ENCODE results near the gene HKDC1.
"Not testable (repeated sequence)": the region's sequence is repeated elsewhere in the genome, so short reads cannot be mapped to it uniquely, and the experiment has no call there.

The HKDC1 gene

GRCh38 chr10:69279110-69279509 lies 59.0 kb downstream of the HKDC1 start:
- DNase-seq: no peak

DNA sequence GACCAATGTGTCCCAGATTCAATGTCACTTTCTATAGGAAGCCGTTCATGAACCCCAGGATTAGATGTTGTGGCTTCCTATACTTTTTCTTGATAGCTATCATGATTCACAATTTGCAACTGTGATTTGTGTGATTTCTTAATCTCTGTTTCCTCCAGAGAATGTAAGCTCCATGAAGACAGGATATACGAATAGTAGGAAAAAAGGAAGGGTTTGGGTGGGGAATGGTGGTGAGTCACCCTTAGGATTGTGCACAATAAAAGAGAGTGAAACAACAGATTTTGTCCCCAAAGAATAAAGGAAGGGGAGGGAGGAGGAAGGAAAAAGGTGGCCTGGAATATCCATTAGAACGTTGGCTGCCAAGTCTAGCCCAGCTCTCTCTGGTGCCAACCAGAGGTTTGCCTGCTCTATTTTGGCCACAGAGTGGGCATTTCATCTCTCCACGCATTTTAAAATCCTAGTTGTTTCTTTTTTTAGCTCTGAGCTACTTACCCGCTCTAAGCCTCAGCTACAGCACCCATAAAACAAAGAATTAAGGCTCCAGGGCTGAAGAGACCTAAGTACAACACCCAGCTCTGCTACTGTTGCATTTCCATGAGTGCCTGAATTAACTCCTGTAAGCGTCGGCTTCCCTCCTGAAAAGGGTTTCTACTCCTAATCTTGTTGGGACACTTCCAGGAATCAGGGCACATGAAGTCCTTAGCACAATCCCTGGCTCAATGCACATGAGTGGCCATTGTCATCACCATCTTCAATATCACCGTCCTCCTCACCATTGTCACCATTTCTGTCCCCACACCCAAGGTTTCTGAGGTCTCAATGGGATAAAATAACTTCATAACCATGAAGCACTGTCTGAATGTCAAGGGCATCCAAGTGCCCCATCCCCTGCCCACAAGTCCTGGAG lies 61.6 kb downstream of the HKDC1 start:
- no peak for DNase-seq

DNA sequence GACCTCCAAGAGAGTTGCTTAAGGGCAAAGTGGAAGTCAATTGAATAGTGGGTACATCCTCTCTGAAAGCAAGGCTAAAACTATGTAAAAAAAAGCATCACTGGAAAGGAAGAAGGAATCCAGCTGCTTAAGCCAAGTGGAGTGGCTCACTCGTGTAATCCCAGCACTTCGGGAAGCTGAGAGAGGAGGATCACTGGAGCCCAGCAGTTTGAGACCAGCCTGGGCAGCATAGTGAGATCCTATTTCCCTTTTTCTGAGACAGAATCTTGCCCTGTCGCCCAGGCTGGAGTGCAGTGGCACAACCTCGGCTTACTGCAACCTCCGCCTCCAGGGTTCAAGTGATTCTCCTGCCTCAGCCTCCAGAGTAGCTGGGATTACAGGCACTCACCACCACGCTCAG lies 64.3 kb downstream of the HKDC1 start:
- DNase-seq: not testable (repeated sequence)

- no peak for DNase-seq
These were observed 65.6 kb downstream of the HKDC1 start for GRCh38 chr10:69285699-69286098.

GRCh38 chr10:69287181-69287580 lies 67.0 kb downstream of the HKDC1 start:
- DNase-seq: no peak

- DNase-seq: no peak
These were observed 70.9 kb downstream of the HKDC1 start for GRCh38 chr10:69290993-69291392.

DNA sequence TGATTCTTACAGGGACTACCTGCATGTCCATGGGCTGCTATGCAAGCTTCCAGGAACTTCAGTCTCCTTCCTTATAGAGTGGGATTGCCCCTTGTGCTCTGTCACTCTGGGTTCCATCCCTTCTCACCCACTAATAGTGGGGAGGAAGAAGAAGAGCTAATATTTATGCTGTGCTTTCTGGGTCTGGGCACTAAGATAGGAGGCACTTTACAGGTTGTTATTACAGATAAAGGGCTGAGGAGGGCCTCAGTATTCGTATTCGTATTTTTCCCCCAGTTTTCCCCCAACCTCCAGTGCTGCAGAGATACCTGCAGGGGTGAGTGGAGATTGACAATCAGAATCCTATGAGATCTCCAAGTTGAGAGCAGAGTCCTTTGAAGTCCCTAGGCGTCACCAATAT lies 72.3 kb downstream of the HKDC1 start:
- no peak for DNase-seq

- DNase-seq: no peak
These were observed 75.0 kb downstream of the HKDC1 start for GRCh38 chr10:69295027-69295636.

DNA sequence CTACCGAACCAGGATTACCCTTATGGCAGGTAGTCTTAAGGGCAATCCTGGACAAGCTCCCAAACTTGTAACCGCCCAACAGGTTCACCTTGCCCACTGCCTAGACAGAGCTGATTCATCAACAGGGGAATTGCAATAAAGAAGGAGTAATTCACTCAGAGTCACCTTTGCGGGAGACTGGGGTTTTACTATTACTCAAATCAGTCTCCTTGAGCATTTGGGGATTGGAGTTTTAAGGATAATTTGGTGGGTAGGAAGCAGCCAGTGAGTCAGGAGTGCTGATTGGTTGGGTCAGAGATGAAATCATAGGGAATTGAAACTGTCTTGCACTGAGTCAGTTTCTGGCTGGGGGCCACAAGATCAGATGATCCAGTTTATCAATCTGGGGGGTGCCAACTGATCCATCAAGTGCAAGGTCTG lies 83.5 kb downstream of the HKDC1 start:
- no peak for DNase-seq

DNA sequence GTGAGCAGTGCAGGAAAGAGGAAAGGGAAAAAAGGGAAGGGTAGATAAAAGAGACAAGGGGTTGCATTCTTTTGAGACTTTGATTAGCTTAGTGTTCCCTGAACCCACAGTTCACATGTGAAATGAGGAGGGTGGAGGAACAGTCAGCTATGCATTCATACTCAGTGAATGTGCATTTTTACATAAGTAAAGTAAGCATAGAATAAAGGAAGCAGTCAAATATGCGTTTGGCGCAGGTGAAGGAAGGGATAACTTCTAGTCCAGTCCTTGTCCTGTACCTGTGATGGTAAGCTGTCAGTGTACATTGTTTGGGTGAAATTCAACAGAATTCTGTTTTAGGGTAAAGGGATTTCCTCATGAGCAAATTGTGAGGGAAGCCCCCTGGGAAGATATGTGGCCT lies 86.3 kb downstream of the HKDC1 start:
- DNase-seq: no peak

- DNase-seq: no peak
These were observed 87.3 kb downstream of the HKDC1 start for GRCh38 chr10:69307434-69307833.

DNA sequence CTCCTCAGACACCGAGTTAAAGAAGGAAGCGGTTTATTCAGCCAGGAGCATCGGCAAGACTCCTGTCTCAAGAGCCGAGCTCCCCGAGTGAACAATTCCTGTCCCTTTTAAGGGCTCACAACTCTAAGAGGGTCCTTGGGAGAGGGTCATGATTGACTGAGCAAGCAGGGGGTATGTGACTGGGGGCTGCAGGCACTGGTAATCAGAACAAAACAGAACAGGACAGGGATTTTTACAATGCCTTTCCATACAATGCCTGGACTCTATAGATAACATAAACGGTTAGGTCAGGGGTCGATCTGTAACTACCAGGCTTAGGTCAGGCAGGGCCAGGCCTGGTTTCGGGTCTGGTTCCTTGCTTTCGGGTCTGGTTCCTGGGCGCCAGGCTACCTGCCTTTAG lies 88.2 kb downstream of the HKDC1 start:
- DNase-seq: not testable (repeated sequence)

- no peak for DNase-seq
These were observed 91.2 kb downstream of the HKDC1 start for GRCh38 chr10:69311309-69311708.

GRCh38 chr10:69312528-69312927 lies 92.4 kb downstream of the HKDC1 start:
- no peak for DNase-seq

GRCh38 chr10:69315100-69315542 lies 95.0 kb downstream of the HKDC1 start:
- DNase-seq: no peak

- DNase-seq: no peak
These were observed 95.6 kb downstream of the HKDC1 start for GRCh38 chr10:69315610-69316312.

DNA sequence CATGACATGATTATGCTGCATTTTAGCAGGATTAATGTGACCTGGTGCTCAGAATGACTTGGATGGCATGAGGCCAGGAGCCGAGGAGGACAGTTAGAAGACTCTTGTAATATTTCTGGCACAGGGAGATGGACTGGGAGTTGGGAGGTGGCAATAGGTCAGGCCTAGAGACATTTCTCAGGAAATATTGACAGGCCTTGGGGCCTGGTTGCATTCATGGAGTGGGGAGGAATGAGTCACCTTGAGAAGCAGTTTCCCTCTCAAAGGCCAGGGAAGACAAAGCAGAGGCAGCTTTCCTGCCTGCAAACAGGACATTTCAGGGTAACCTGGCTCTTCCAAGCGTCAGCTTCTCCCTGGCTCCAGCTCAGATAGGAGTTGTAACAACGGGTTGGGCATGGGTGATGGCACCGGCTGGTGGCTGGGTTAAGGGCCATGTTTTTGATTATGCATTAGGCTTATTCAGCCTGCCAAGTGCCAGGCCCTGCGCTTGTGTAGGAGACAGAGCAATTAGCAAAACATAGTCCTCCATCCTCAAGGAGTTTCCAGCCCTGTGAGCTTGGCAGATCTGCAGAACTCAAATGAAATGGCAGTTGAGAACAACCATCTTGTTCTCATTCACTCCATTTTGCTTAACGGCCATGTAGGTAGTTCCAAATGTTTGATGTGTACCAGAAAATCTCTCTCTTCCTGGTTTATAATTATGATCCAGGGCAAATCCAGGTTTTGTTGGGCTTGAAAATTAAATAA lies 96.4 kb downstream of the HKDC1 start:
- no peak for DNase-seq
